H1 (cell line): ENCODE data around the gene CD58. TPM values are rescaled to one million over a fixed set of nuclear protein-coding genes. Genes with fewer than 3 reads are reported as not detected.

ENCODE experiments used
- CTCF ChIA-PET: fragments of 300-600 bp; sonication (Branson Sonifier 250); formaldehyde crosslinking; loops from one replicate; lab custom pipeline; 2021; ENCODE audit not compliant: partially characterized antibody; lab: Charles Lee
- POLR2A ChIA-PET: fragments of 300-600 bp; sonication (Branson Sonifier 250); formaldehyde crosslinking; loops from one replicate; lab custom pipeline; 2021; ENCODE audit warnings: inconsistent platforms; ENCODE audit not compliant: partially characterized antibody; lab: Charles Lee
- DNase-seq, 2 experiments: peaks; one replicate each; pipeline versions ENCODE4 v3.0.0 to v3.0.0-alpha.2; 2010 to 2022; ENCODE audit warnings: low spot score in 2 of 2, low read depth in 1 of 2, mixed read lengths in 1 of 2
- FAIRE-seq: peaks from 2 replicates; lab custom pipeline; 2011; peaks lifted over from hg19 to GRCh38; lab: Jason Lieb, UNC
- H2AFZ ChIP-seq: 2 replicates; pipeline ENCODE4 v1.8.1; 2012; ENCODE audit warnings: low read length, inconsistent platforms
- H2AK5ac ChIP-seq: 2 replicates; pipeline ENCODE4 v1.6.1; 2013; ENCODE audit warnings: low read depth, low read length
- H2BK120ac ChIP-seq: replicated peaks from 2 replicates; pipeline ENCODE3; 2013; ENCODE audit warnings: low read depth, low read length, inconsistent platforms
- H2BK12ac ChIP-seq: 2 replicates; pipeline ENCODE4 v1.6.1; 2013; ENCODE audit warnings: low read depth, low read length
- H2BK15ac ChIP-seq: 2 replicates; pipeline ENCODE4 v1.6.1; 2013; ENCODE audit warnings: low read length
- H2BK20ac ChIP-seq: 2 replicates; pipeline ENCODE4 v1.6.1; 2013; ENCODE audit warnings: low read length
- H2BK5ac ChIP-seq: 2 replicates; pipeline ENCODE4 v1.6.1; 2013; ENCODE audit warnings: low read depth, low read length
- H3K14ac ChIP-seq: 2 replicates; pipeline ENCODE4 v1.6.1; 2013; ENCODE audit warnings: inconsistent platforms; ENCODE audit not compliant: insufficient read length
- H3K18ac ChIP-seq: 2 replicates; pipeline ENCODE4 v1.6.1; 2013; ENCODE audit warnings: low read length; ENCODE audit errors: extremely low read depth
- H3K23ac ChIP-seq: 2 replicates; pipeline ENCODE4 v1.6.1; 2013; ENCODE audit warnings: inconsistent platforms; ENCODE audit not compliant: insufficient read length
- H3K23me2 ChIP-seq: 2 replicates; pipeline ENCODE4 v1.6.1; 2013; ENCODE audit warnings: low read depth, low read length
- H3K27ac ChIP-seq: 2 replicates; pipeline ENCODE4 v1.6.1; 2011; ENCODE audit warnings: low read depth, low read length, inconsistent platforms
- H3K27me3 ChIP-seq, 4 experiments: replicated peaks in 1 of 4; 1 replicate in 1 of 4; 2 replicates in 3 of 4; pipeline versions ENCODE4 v1.6.1 to v1.8.1; 2011 to 2013; ENCODE audit warnings: low read length in 3 of 4, mild to moderate bottlenecking in 3 of 4, inconsistent platforms in 2 of 4, mixed read lengths in 2 of 4, moderate library complexity in 1 of 4; ENCODE audit not compliant: control insufficient read depth in 3 of 4, insufficient read depth in 3 of 4; ENCODE audit errors: extremely low read depth in 1 of 4
- H3K36me3 ChIP-seq, 4 experiments: 2 replicates each; pipeline versions ENCODE4 v1.6.1 to v1.8.1; 2011 to 2013; ENCODE audit warnings: mild to moderate bottlenecking in 4 of 4, low read length in 3 of 4, moderate library complexity in 2 of 4, control low read depth in 1 of 4, inconsistent platforms in 1 of 4; ENCODE audit not compliant: insufficient read depth in 4 of 4, control insufficient read depth in 2 of 4
- H3K4ac ChIP-seq: replicated peaks from 2 replicates; pipeline ENCODE3; 2013; ENCODE audit warnings: low read length, low read depth, mixed read lengths, inconsistent platforms; ENCODE audit not compliant: insufficient read length
- H3K4me1 ChIP-seq, 4 experiments: replicated peaks in 1 of 4; 1 replicate in 1 of 4; 2 replicates in 3 of 4; pipeline versions ENCODE4 v1.6.1 to v1.8.1; 2011 to 2013; ENCODE audit warnings: low read length in 3 of 4, inconsistent platforms in 2 of 4, mixed read lengths in 1 of 4; ENCODE audit not compliant: insufficient read depth in 4 of 4, control insufficient read depth in 3 of 4
- H3K4me2 ChIP-seq, 2 experiments: 2 replicates each; pipeline versions ENCODE4 v1.6.1 to v1.8.1; 2011 to 2013; ENCODE audit warnings: low read depth in 2 of 2, low read length in 2 of 2, control low read depth in 1 of 2, inconsistent platforms in 1 of 2, mild to moderate bottlenecking in 1 of 2; ENCODE audit not compliant: insufficient read depth in 1 of 2
- H3K4me3 ChIP-seq, 4 experiments: fragments of 200-600, 300-600 bp in 1 of 4; sonication (generic), shearing (Covaris generic), sonication (Bioruptor Twin) in 1 of 4; 2 replicates each; pipeline versions ENCODE4 v1.5.1 to v1.8.1; 2011 to 2016; ENCODE audit warnings: low read length in 4 of 4, low read depth in 3 of 4, control low read depth in 2 of 4, inconsistent platforms in 2 of 4, mild to moderate bottlenecking in 2 of 4, mixed read lengths in 1 of 4, moderate library complexity in 1 of 4; ENCODE audit not compliant: insufficient read depth in 2 of 4; ENCODE audit errors: extremely low read depth in 1 of 4
- H3K56ac ChIP-seq: replicated peaks from 2 replicates; pipeline ENCODE3; 2013; ENCODE audit warnings: low read depth, mild to moderate bottlenecking, mixed read lengths, low read length, inconsistent platforms; ENCODE audit not compliant: insufficient read length
- H3K79me1 ChIP-seq: 2 replicates; pipeline ENCODE4 v1.6.1; 2013; ENCODE audit warnings: low read depth, low read length, control low read depth
- H3K79me2 ChIP-seq, 2 experiments: 2 replicates each; pipeline versions ENCODE4 v1.6.1 to v1.8.1; 2012 to 2013; ENCODE audit warnings: low read length in 2 of 2, mild to moderate bottlenecking in 2 of 2, inconsistent platforms in 1 of 2; ENCODE audit not compliant: insufficient read depth in 2 of 2, control insufficient read depth in 1 of 2
- H3K9ac ChIP-seq, 4 experiments: replicated peaks in 1 of 4; 1 replicate in 1 of 4; 2 replicates in 3 of 4; pipeline versions ENCODE4 v1.6.1 to v1.8.1; 2011 to 2013; ENCODE audit warnings: low read depth in 3 of 4, low read length in 3 of 4, control low read depth in 2 of 4, mild to moderate bottlenecking in 2 of 4, moderate library complexity in 2 of 4, inconsistent platforms in 1 of 4; ENCODE audit errors: extremely low read depth in 1 of 4
- H3K9me3 ChIP-seq, 2 experiments: 2 replicates each; pipeline versions ENCODE4 v1.6.1 to v1.8.1; 2012 to 2013; ENCODE audit warnings: mild to moderate bottlenecking in 2 of 2, moderate library complexity in 2 of 2, control low read depth in 1 of 2, inconsistent platforms in 1 of 2, low read depth in 1 of 2, low read length in 1 of 2, mixed read lengths in 1 of 2; ENCODE audit not compliant: insufficient read depth in 2 of 2
- H4K20me1 ChIP-seq, 2 experiments: replicated peaks in 1 of 2; 2 replicates each; pipeline versions ENCODE3 to v1.8.1; 2011 to 2013; ENCODE audit warnings: inconsistent platforms in 2 of 2, low read length in 2 of 2, mild to moderate bottlenecking in 1 of 2; ENCODE audit not compliant: insufficient read depth in 2 of 2, control insufficient read depth in 1 of 2
- H4K5ac ChIP-seq: 2 replicates; pipeline ENCODE4 v1.6.1; 2013; ENCODE audit warnings: low read length, low read depth, mixed read lengths, inconsistent platforms; ENCODE audit not compliant: insufficient read length
- H4K8ac ChIP-seq: 2 replicates; pipeline ENCODE4 v1.8.0; 2013; ENCODE audit warnings: mild to moderate bottlenecking, moderate library complexity, low read length, inconsistent platforms; ENCODE audit not compliant: insufficient read depth; ENCODE audit errors: extremely low read depth
- H4K91ac ChIP-seq: replicated peaks from 2 replicates; pipeline ENCODE3; 2013; ENCODE audit warnings: low read length, mixed read lengths, inconsistent platforms; ENCODE audit not compliant: insufficient read length
- ATF3 ChIP-seq: IDR thresholded peaks from 2 replicates; pipeline ENCODE4 v1.6.1; 2011; ENCODE audit warnings: low read depth, mild to moderate bottlenecking, low read length; ENCODE audit not compliant: insufficient read depth
- HDAC6 ChIP-seq: IDR thresholded peaks from one replicate; pipeline ENCODE4 v1.7.1; 2012; ENCODE audit warnings: low read depth, mild to moderate bottlenecking, inconsistent platforms, low read length, moderate library complexity
- WGBS, 2 experiments: shearing (Covaris generic) in 1 of 2; methylation state at CpG; one replicate each; pipeline versions ENCODE4 v1.1.6 to v1.1.7; 2013 to 2015; ENCODE audit warnings: low lambda C conversion rate in 2 of 2, mixed read lengths in 2 of 2, inconsistent platforms in 1 of 2, low coverage in 1 of 2, missing lambda C conversion rate in 1 of 2; ENCODE audit not compliant: insufficient replicate concordance in 2 of 2, insufficient coverage in 1 of 2, insufficient read length in 1 of 2; ENCODE audit errors: extremely low coverage in 1 of 2, missing lambda C conversion rate in 1 of 2; 5-methylcytosine and 5-hydroxymethylcytosine counted together
- polyA plus RNA-seq, 7 experiments: library from polyadenylated mRNA; depleted of rRNA in 3 of 7; stranded (reverse) in 5 of 7; unstranded in 2 of 7; fragments of >200 nt in 5 of 7; fragments of 200-250 nt in 2 of 7; gene quantifications; 1 replicate in 5 of 7; 2 replicates in 1 of 7; 4 replicates in 1 of 7; pipeline versions ENCODE4 v1.2.1 to v1.2.3, GENCODE V29; 2011 to 2013; ENCODE audit warnings: missing spikeins in 2 of 7, mixed read lengths in 2 of 7
- total RNA-seq: library from RNA; stranded (reverse); fragmentation: NEBNext Ultra II Directional; extraction: Animal tissue kit (Norgen Biotek cat#: 25700); gene quantifications from 2 replicates; pipeline ENCODE4 v1.2.1, GENCODE V29; 2021
- TF ChIP-seq, protein P1 (sequence below): IDR thresholded peaks from 2 replicates; pipeline ENCODE4 v1.6.1; 2012; ENCODE audit warnings: low read length, inconsistent platforms

CD58 gene
- total and polyA plus RNA-seq, 2 of the 8 experiments (the other 6 are each of a cell fraction or from before 2014, with no cell fraction given) = 5.3 to 5.5 TPM

DNA sequence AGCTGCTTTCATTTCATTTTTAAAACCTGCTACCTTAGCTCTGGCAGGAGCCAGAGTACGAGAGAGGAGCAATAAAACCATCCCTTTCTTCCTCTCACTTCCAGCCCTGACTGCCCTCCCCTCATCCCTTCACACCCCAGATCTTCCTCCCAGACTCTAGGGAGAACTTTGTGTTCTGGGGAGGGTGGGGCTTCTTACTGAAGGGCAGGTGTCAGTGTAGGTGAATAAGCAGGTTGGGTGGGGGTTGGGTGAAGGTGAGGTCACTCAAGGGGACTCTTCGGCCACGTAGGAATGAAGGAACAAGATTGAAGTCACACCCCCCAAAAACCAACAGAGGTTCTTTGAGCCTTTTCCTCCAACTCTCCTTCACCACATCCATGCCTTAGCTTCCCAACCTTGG is 88.9 kb downstream of the CD58 start:
- POLR2A ChIA-PET = no interaction called here

More for the DNA sequence above, 88.9 kb downstream of the CD58 start:
- Histone ChIP-seq H4K20me1 (no peaks in the 10 kb centered on the region), H3K23ac (no peak overlapping the region), H3K56ac (no peak overlapping the region), H3K36me3 (no peaks in the 10 kb centered on the region), H3K23me2 (no peaks in the 10 kb centered on the region), H4K8ac (no peak overlapping the region), H2BK12ac (no peak overlapping the region), H3K79me2 (no peaks in the 10 kb centered on the region), H3K9ac (no peak overlapping the region), H3K9me3 (no peaks in the 10 kb centered on the region), H2AFZ (no peak overlapping the region), H3K27me3 (no peaks in the 10 kb centered on the region; a peak in 1 of 7 replicates), H3K4me1 (peaks cover 2 to 5% (median 4%) of the 10 kb centered on the region in 4 experiments; a peak in 6 of 7 replicates), H4K5ac (no peak overlapping the region), H3K4me2 (no peak overlapping the region), H2BK20ac (no peak overlapping the region), H2BK5ac (no peak overlapping the region), H3K18ac (no peak overlapping the region), H2BK120ac (no peak overlapping the region), H2BK15ac (no peak overlapping the region), H3K4ac (no peak overlapping the region), H3K14ac (no peak overlapping the region), H3K4me3 (no peak overlapping the region), H3K79me1 (no peaks in the 10 kb centered on the region), H4K91ac (no peak overlapping the region), H2AK5ac (no peak overlapping the region), H3K27ac (no peak overlapping the region)
- FAIRE-seq (no peak), DNase-seq (no peak)
- 86% methylated on average over 3 of the region's 3 CpGs; no CpG with 5 or more reads in 1 of the 2 experiments for WGBS, 2 experiments
- CTCF ChIA-PET = interaction anchor here (0.6 to 10.7 kb wide), 9 partner anchors 11 to 342 kb away, joined by 3 to 116 read pairs (median 5); no protein-coding TSS in a partner anchor
- TF ChIP-seq ATF3 = no peak
- TF ChIP-seq, protein P1, sequence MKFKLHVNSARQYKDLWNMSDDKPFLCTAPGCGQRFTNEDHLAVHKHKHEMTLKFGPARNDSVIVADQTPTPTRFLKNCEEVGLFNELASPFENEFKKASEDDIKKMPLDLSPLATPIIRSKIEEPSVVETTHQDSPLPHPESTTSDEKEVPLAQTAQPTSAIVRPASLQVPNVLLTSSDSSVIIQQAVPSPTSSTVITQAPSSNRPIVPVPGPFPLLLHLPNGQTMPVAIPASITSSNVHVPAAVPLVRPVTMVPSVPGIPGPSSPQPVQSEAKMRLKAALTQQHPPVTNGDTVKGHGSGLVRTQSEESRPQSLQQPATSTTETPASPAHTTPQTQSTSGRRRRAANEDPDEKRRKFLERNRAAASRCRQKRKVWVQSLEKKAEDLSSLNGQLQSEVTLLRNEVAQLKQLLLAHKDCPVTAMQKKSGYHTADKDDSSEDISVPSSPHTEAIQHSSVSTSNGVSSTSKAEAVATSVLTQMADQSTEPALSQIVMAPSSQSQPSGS = no peak
- TF ChIP-seq HDAC6 = no peak
